T-cell (primary cell): ENCODE results near the gene RNF168. TPM values are rescaled to one million over a fixed set of nuclear protein-coding genes. Genes with fewer than 3 reads are reported as not detected.

Experiments
- ATAC-seq, 4 experiments: fragments of 200-7000 bp in 3 of 4; fragments of 150-1000 bp in 1 of 4; cut with Tn5 transposase; replicated peaks in 1 of 4; 1 replicate in 3 of 4; 2 replicates in 1 of 4; pipeline ENCODE4 v1.10.0; 2021; ENCODE audit warnings: moderate library complexity in 3 of 4, mild to moderate bottlenecking in 2 of 4, moderate number of reproducible peaks in 1 of 4
- CTCF ChIA-PET, 2 donors: fragments of 300-600 bp; sonication (Branson Sonifier 250); formaldehyde crosslinking; loops; one replicate each; lab custom pipeline; 2022; ENCODE audit warnings: antibody characterized with exemption in 2 of 2; lab: Charles Lee
- POLR2A ChIA-PET, 2 donors: fragments of 300-600 bp; sonication (Branson Sonifier 250); formaldehyde crosslinking; loops; one replicate each; lab custom pipeline; 2022; ENCODE audit warnings: antibody characterized with exemption in 2 of 2; lab: Charles Lee
- DNase-seq, 35 experiments: peaks; one replicate each; pipeline versions ENCODE4 v3.0.0 to v3.0.0-alpha.2; 2013 to 2023
- H3K27ac ChIP-seq: one replicate; pipeline ENCODE4 v1.5.1; 2013; ENCODE audit warnings: low read length
- H3K27me3 ChIP-seq, 2 experiments: replicated peaks in 1 of 2; 1 replicate in 1 of 2; 2 replicates in 1 of 2; pipeline versions ENCODE4 v1.6.1 to v1.7.0; 2013; ENCODE audit warnings: low read length in 1 of 2, mixed read lengths in 1 of 2; ENCODE audit not compliant: control insufficient read depth in 2 of 2, insufficient read depth in 2 of 2; ENCODE audit errors: extremely low read depth in 1 of 2
- H3K36me3 ChIP-seq, 2 donors: 1 replicate in 1 of 2; 2 replicates in 1 of 2; pipeline versions ENCODE4 v1.6.1 to v1.7.0; 2013; ENCODE audit warnings: low read length in 1 of 2; ENCODE audit not compliant: control insufficient read depth in 2 of 2, insufficient read depth in 1 of 2; ENCODE audit errors: extremely low read depth in 1 of 2
- H3K4me1 ChIP-seq, 2 experiments: 1 replicate in 1 of 2; 2 replicates in 1 of 2; pipeline versions ENCODE4 v1.6.1 to v1.7.0; 2013; ENCODE audit warnings: low read length in 2 of 2, mixed read lengths in 1 of 2; ENCODE audit not compliant: insufficient read depth in 2 of 2, control insufficient read depth in 1 of 2; ENCODE audit errors: extremely low read depth in 1 of 2
- H3K4me3 ChIP-seq, 2 donors: 1 replicate in 1 of 2; 2 replicates in 1 of 2; pipeline versions ENCODE4 v1.5.1 to v1.7.0; 2013; ENCODE audit warnings: mild to moderate bottlenecking in 2 of 2, low read length in 1 of 2, moderate library complexity in 1 of 2; ENCODE audit not compliant: control insufficient read depth in 1 of 2; ENCODE audit errors: extremely low read depth in 1 of 2
- H3K9me3 ChIP-seq: 2 replicates; pipeline ENCODE4 v1.7.0; 2013
- H3K27ac Mint-ChIP-seq, 2 donors: one replicate each; pipeline ENCODE4 v1.8.0; 2020 to 2021; ENCODE audit warnings: mild to moderate bottlenecking in 2 of 2, mixed read lengths in 2 of 2
- H3K27me3 Mint-ChIP-seq, 2 donors: one replicate each; pipeline ENCODE4 v1.8.0; 2021 to 2022; ENCODE audit warnings: mixed read lengths in 2 of 2
- H3K36me3 Mint-ChIP-seq: one replicate; pipeline ENCODE4 v1.8.0; 2021; ENCODE audit warnings: mixed read lengths
- H3K4me1 Mint-ChIP-seq, 3 donors: one replicate each; pipeline ENCODE4 v1.8.0; 2020 to 2022; ENCODE audit warnings: mixed read lengths in 3 of 3, mild to moderate bottlenecking in 1 of 3
- H3K4me3 Mint-ChIP-seq, 3 donors: one replicate each; pipeline ENCODE4 v1.8.0; 2020 to 2022; ENCODE audit warnings: mild to moderate bottlenecking in 3 of 3, mixed read lengths in 3 of 3, moderate library complexity in 3 of 3
- H3K9me3 Mint-ChIP-seq, 3 donors: one replicate each; pipeline ENCODE4 v1.8.0; 2020 to 2022; ENCODE audit warnings: mixed read lengths in 3 of 3
- WGBS: methylation state at CpG from one replicate; pipeline ENCODE4 v1.1.5; 2013; ENCODE audit warnings: missing lambda C conversion rate; ENCODE audit not compliant: insufficient coverage; 5-methylcytosine and 5-hydroxymethylcytosine counted together
- total RNA-seq, 35 experiments: library from RNA in 6 of 35; stranded (reverse) in 6 of 35; fragments of 120-200 nt in 1 of 35; gene quantifications; one replicate each; pipeline versions ENCODE4 v1.2.1 to v1.2.4 and lab custom pipeline; 2013 to 2026

The RNF168 gene
- total RNA-seq, 5 donors from 2014 or later (not counting 1 experiment from before 2014, with no cell fraction given) = 27.1 to 71.2 (median 64.8) TPM

- peak; percentile 14 to 78 (median 37) for DNase-seq
- H3K4me1 Mint-ChIP-seq = peaks cover 30 to 46% (median 45%) of the 10 kb centered on the region in 3 donors
- CTCF ChIA-PET = no interaction called here
Measured at GRCh38 chr3:196502775-196503195, 783 bp downstream of the RNF168 start.

GRCh38 chr3:196501316-196502044, 2.1 kb downstream of the RNF168 start:
- peak overlapping the region; percentile 96 to 100 (median 100) for H3K4me3 Mint-ChIP-seq
- H3K9me3 Mint-ChIP-seq = peaks cover 0 to 4% (median 3%) of the 10 kb centered on the region in 3 donors
- H3K27ac Mint-ChIP-seq = peak overlapping the region; percentile 46 to 97
- H3K9me3 ChIP-seq = no peaks in the 10 kb centered on the region
- no peak for ATAC-seq
- H3K27me3 ChIP-seq = no peaks in the 10 kb centered on the region
- H3K4me3 ChIP-seq = peak overlapping the region; percentile 99
- peaks cover 6 to 41% of the 10 kb centered on the region in 2 experiments for H3K4me1 ChIP-seq
- peaks cover 0 to 6% of the 10 kb centered on the region in 2 donors for H3K36me3 ChIP-seq
- H3K27ac ChIP-seq = no peak overlapping the region
- 6% methylated on average over 2 of the region's 14 CpGs for WGBS
- ChIA-PET CTCF (interaction anchor here in 1 of 2 donors (0.6 to 0.7 kb wide), 2 partner anchors 131 to 248 kb away, joined by 3 to 4 read pairs; no protein-coding TSS in a partner anchor), POLR2A (no interaction called here)
- peaks cover 41 to 53% (median 47%) of the 10 kb centered on the region in 3 donors for H3K4me1 Mint-ChIP-seq
- peak in 2 of 35 experiments; percentile 27 to 33 for DNase-seq
- no peaks in the 10 kb centered on the region for H3K27me3 Mint-ChIP-seq
- H3K36me3 Mint-ChIP-seq = peaks cover 39% of the 10 kb centered on the region

More at GRCh38 chr3:196502775-196503195, 783 bp downstream of the RNF168 start:
- Mint-ChIP-seq H3K9me3 (peaks cover 0 to 8% (median 6%) of the 10 kb centered on the region in 3 donors), H3K27me3 (no peaks in the 10 kb centered on the region), H3K27ac (peak overlapping the region; percentile 95 to 97), H3K4me3 (peak overlapping the region; percentile 96 to 100 (median 100)), H3K36me3 (peaks cover 34% of the 10 kb centered on the region)
- ATAC-seq = peak; percentile 41 to 59 (median 50)
- Histone ChIP-seq H3K27me3 (no peaks in the 10 kb centered on the region), H3K4me3 (peak overlapping the region; percentile 99), H3K36me3 (peaks cover 0 to 4% of the 10 kb centered on the region in 2 donors), H3K9me3 (no peaks in the 10 kb centered on the region), H3K4me1 (peaks cover 6 to 41% of the 10 kb centered on the region in 2 experiments), H3K27ac (peak overlapping the region; percentile 75)
- WGBS = 0% methylated on average over 17 of the region's 27 CpGs
- POLR2A ChIA-PET = no interaction called here

GRCh38 chr3:196499807-196500524, 3.6 kb downstream of the RNF168 start:
- Mint-ChIP-seq H3K9me3 (no peaks in the 10 kb centered on the region), H3K36me3 (peaks cover 51% of the 10 kb centered on the region), H3K4me3 (peak overlapping the region; percentile 96 to 100 (median 100)), H3K4me1 (peaks cover 53 to 62% (median 59%) of the 10 kb centered on the region in 3 donors), H3K27ac (peak overlapping the region; percentile 29 to 73), H3K27me3 (no peaks in the 10 kb centered on the region)
- ChIA-PET POLR2A (no interaction called here), CTCF (no interaction called here)
- Histone ChIP-seq H3K36me3 (peaks cover 0 to 8% of the 10 kb centered on the region in 2 donors), H3K27me3 (no peaks in the 10 kb centered on the region), H3K4me3 (peak overlapping the region; percentile 48 to 99), H3K27ac (no peak overlapping the region), H3K4me1 (peaks cover 6 to 41% of the 10 kb centered on the region in 2 experiments), H3K9me3 (no peaks in the 10 kb centered on the region)
- 80% methylated on average over 1 of the region's 11 CpGs for WGBS
- DNase-seq (no peak), ATAC-seq (no peak)

GRCh38 chr3:196499061-196499460, 4.5 kb downstream of the RNF168 start:
- Mint-ChIP-seq H3K4me3 (peak overlapping the region; percentile 96 to 100 (median 100)), H3K4me1 (peaks cover 55 to 65% (median 61%) of the 10 kb centered on the region in 3 donors), H3K27me3 (no peaks in the 10 kb centered on the region), H3K9me3 (no peaks in the 10 kb centered on the region), H3K27ac (peak overlapping the region in 1 of 2 donors; percentile 24), H3K36me3 (peaks cover 56% of the 10 kb centered on the region)
- DNase-seq (no peak), ATAC-seq (no peak)
- 96% methylated on average over 3 of the region's 5 CpGs for WGBS
- Histone ChIP-seq H3K4me3 (no peak overlapping the region), H3K9me3 (no peaks in the 10 kb centered on the region), H3K36me3 (peaks cover 0 to 14% of the 10 kb centered on the region in 2 donors), H3K27me3 (no peaks in the 10 kb centered on the region), H3K4me1 (peaks cover 6 to 38% of the 10 kb centered on the region in 2 experiments), H3K27ac (no peak overlapping the region)
- POLR2A ChIA-PET = no interaction called here
- CTCF ChIA-PET = interaction anchor here in 1 of 2 donors (0.7 kb wide), 1 partner anchor 436 kb away, joined by 3 read pairs; no protein-coding TSS in a partner anchor

GRCh38 chr3:196498297-196498696, 5.3 kb downstream of the RNF168 start:
- H3K9me3 ChIP-seq = no peaks in the 10 kb centered on the region
- no peak overlapping the region for H3K4me3 ChIP-seq
- H3K4me1 ChIP-seq = peaks cover 6 to 35% of the 10 kb centered on the region in 2 experiments
- DNase-seq = no peak
- H3K27me3 ChIP-seq = no peaks in the 10 kb centered on the region
- Mint-ChIP-seq H3K27me3 (no peaks in the 10 kb centered on the region), H3K36me3 (peaks cover 57% of the 10 kb centered on the region), H3K4me1 (peaks cover 55 to 67% (median 58%) of the 10 kb centered on the region in 3 donors), H3K4me3 (peak overlapping the region; percentile 6 to 21 (median 12)), H3K9me3 (no peaks in the 10 kb centered on the region), H3K27ac (no peak overlapping the region)
- no peak for ATAC-seq
- CTCF ChIA-PET = interaction anchor here in 1 of 2 donors (0.6 kb wide), 1 partner anchor 231 kb away, joined by 3 read pairs; no protein-coding TSS in a partner anchor
- 100% methylated on average over 1 of the region's 8 CpGs for WGBS
- no peak overlapping the region for H3K27ac ChIP-seq
- POLR2A ChIA-PET = no interaction called here
- peaks cover 0 to 14% of the 10 kb centered on the region in 2 donors for H3K36me3 ChIP-seq

- no peak overlapping the region for H3K27ac Mint-ChIP-seq
- Histone ChIP-seq H3K27ac (no peak overlapping the region), H3K27me3 (no peaks in the 10 kb centered on the region), H3K36me3 (peaks cover 0 to 14% of the 10 kb centered on the region in 2 donors), H3K4me3 (no peak overlapping the region), H3K4me1 (peaks cover 2 to 25% of the 10 kb centered on the region in 2 experiments), H3K9me3 (no peaks in the 10 kb centered on the region)
- peaks cover 69 to 72% (median 70%) of the 10 kb centered on the region in 3 donors for H3K4me1 Mint-ChIP-seq
- POLR2A ChIA-PET = no interaction called here
- peaks cover 57% of the 10 kb centered on the region for H3K36me3 Mint-ChIP-seq
- 100% methylated on average over 1 of the region's 4 CpGs for WGBS
- H3K27me3 Mint-ChIP-seq = no peaks in the 10 kb centered on the region
- no peaks in the 10 kb centered on the region for H3K9me3 Mint-ChIP-seq
- ATAC-seq (no peak), DNase-seq (no peak)
- no peak overlapping the region for H3K4me3 Mint-ChIP-seq
- CTCF ChIA-PET = no interaction called here
Measured at GRCh38 chr3:196496183-196496582, 7.4 kb downstream of the RNF168 start.
